HCT116 (cell line): ENCODE data around the gene RPS6KA1. TPM values are rescaled to one million over a fixed set of nuclear protein-coding genes. Genes with fewer than 3 reads are reported as not detected.

Source experiments
- ATAC-seq: fragments of 200-7000 bp; cut with Tn5 transposase; 2 replicates; pipeline ENCODE4 v1.9.1; 2020; ENCODE audit warnings: mild to moderate bottlenecking, moderate library complexity
- BruUV-seq: library from RNA; stranded (reverse); fragments of 400-500 nt; replicated peaks from 2 replicates; lab custom pipeline; 2021; lab: Mats Ljungman, UMichigan
- CTCF ChIA-PET: fragments of 300-600 bp; sonication (Branson Sonifier 250); formaldehyde crosslinking; loops from one replicate; lab custom pipeline; 2021; ENCODE audit warnings: antibody characterized with exemption; lab: Charles Lee
- POLR2A ChIA-PET: fragments of 300-600, 350-600 bp; sonication (Branson Sonifier 250); formaldehyde crosslinking; loops from one replicate; lab custom pipeline; 2021; ENCODE audit warnings: antibody characterized with exemption; lab: Charles Lee
- RAD21 ChIA-PET, 2 experiments: fragments of 300-600 bp; sonication (Branson Sonifier 250); formaldehyde crosslinking; loops; one replicate each; lab custom pipeline; 2023; ENCODE audit warnings: low total read pairs in 2 of 2; ENCODE audit not compliant: uncharacterized antibody in 2 of 2, unreplicated experiment in 2 of 2, low non-redundant PET in 1 of 2; lab: Charles Lee
- DNase-seq: peaks from one replicate; pipeline ENCODE4 v3.0.0-alpha.2; 2010; ENCODE audit warnings: low read depth, low spot score
- H2AFZ ChIP-seq: fragments of 200-600 bp; shearing (Covaris generic), sonication (generic); 2 replicates; pipeline ENCODE4 v1.6.1; 2017; ENCODE audit warnings: low read depth, mixed run types, mixed read lengths, antibody characterized with exemption, low read length; ENCODE audit not compliant: poor library complexity, severe bottlenecking
- H3K27ac ChIP-seq: 2 replicates; pipeline ENCODE4 v1.5.1; 2012; ENCODE audit warnings: low read depth, low read length
- H3K27me3 ChIP-seq: fragments of 200-600 bp; sonication (generic); 2 replicates; pipeline ENCODE4 v1.6.1; 2016; ENCODE audit warnings: mixed run types, low read length, mixed read lengths; ENCODE audit not compliant: insufficient read depth
- H3K36me3 ChIP-seq, 2 experiments: fragments of 200-500 bp in 1 of 2; fragments of 200-600 bp in 1 of 2; sonication (Bioruptor generic) in 1 of 2; sonication (generic) in 1 of 2; 2 replicates each; pipeline versions ENCODE4 v1.5.1 to v1.6.1; 2014 to 2016; ENCODE audit warnings: low read length in 2 of 2, inconsistent platforms in 1 of 2, mixed read lengths in 1 of 2, mixed run types in 1 of 2; ENCODE audit not compliant: insufficient read depth in 2 of 2, control insufficient read depth in 1 of 2
- H3K4me1 ChIP-seq, 2 experiments: fragments of 200-600 bp in 1 of 2; sonication (generic) in 1 of 2; 2 replicates each; pipeline versions ENCODE4 v1.5.1 to v1.6.1; 2012 to 2017; ENCODE audit warnings: low read length in 2 of 2, inconsistent platforms in 1 of 2, mild to moderate bottlenecking in 1 of 2, mixed read lengths in 1 of 2, mixed run types in 1 of 2, moderate library complexity in 1 of 2; ENCODE audit not compliant: insufficient read depth in 2 of 2, control insufficient read depth in 1 of 2
- H3K4me2 ChIP-seq: fragments of 200-600 bp; sonication (generic); 2 replicates; pipeline ENCODE4 v1.6.1; 2017; ENCODE audit warnings: mixed run types, low read length, mixed read lengths
- H3K4me3 ChIP-seq, 2 experiments: fragments of 200-600 bp in 1 of 2; sonication (generic) in 1 of 2; replicated peaks in 1 of 2; 2 replicates each; pipeline ENCODE4 v1.5.1; 2011 to 2016; ENCODE audit warnings: low read length in 2 of 2, control low read depth in 1 of 2, low read depth in 1 of 2, mild to moderate bottlenecking in 1 of 2, mixed read lengths in 1 of 2, mixed run types in 1 of 2
- H3K79me2 ChIP-seq: fragments of 200-600 bp; sonication (generic); 2 replicates; pipeline ENCODE4 v1.6.1; 2017; ENCODE audit warnings: mild to moderate bottlenecking, mixed run types, low read length, moderate library complexity, mixed read lengths; ENCODE audit not compliant: insufficient read depth
- H3K9ac ChIP-seq: fragments of 200-600 bp; sonication (generic); 2 replicates; pipeline ENCODE4 v1.6.1; 2016; ENCODE audit warnings: low read length, mixed read lengths
- H3K9me2 ChIP-seq: fragments of 200-600 bp; sonication (generic), shearing (Covaris generic); 2 replicates; pipeline ENCODE4 v1.6.1; 2017; ENCODE audit warnings: mixed run types, mild to moderate bottlenecking, moderate library complexity; ENCODE audit not compliant: insufficient read depth
- H3K9me3 ChIP-seq, 2 experiments: fragments of 200-500 bp in 1 of 2; fragments of 200-600 bp in 1 of 2; sonication (Bioruptor generic) in 1 of 2; sonication (generic) in 1 of 2; 2 replicates each; pipeline ENCODE4 v1.6.1; 2014 to 2017; ENCODE audit warnings: low read length in 2 of 2, mixed read lengths in 2 of 2, inconsistent platforms in 1 of 2, low read depth in 1 of 2, mild to moderate bottlenecking in 1 of 2, mixed run types in 1 of 2, moderate library complexity in 1 of 2; ENCODE audit not compliant: control insufficient read depth in 1 of 2, insufficient read depth in 1 of 2
- H4K20me1 ChIP-seq: fragments of 200-600 bp; sonication (generic), shearing (Covaris generic); 2 replicates; pipeline ENCODE4 v1.6.1; 2017; ENCODE audit warnings: mixed run types, mild to moderate bottlenecking, moderate library complexity; ENCODE audit not compliant: insufficient read depth
- CEBPB ChIP-seq: IDR thresholded peaks from 2 replicates; pipeline ENCODE4 v1.6.1; 2012; ENCODE audit warnings: low read depth
- EZH2phosphoT487 ChIP-seq: fragments of 200-600 bp; IDR thresholded peaks from 2 replicates; pipeline ENCODE4 v1.6.1; 2018; ENCODE audit warnings: antibody characterized with exemption, borderline replicate concordance
- FOSL1 ChIP-seq: IDR thresholded peaks from 2 replicates; pipeline ENCODE4 v1.6.1; 2012; ENCODE audit warnings: low read depth
- POLR2AphosphoS5 ChIP-seq: IDR thresholded peaks from 2 replicates; pipeline ENCODE4 v1.6.1; 2011; ENCODE audit warnings: mild to moderate bottlenecking, low read depth, low read length, moderate library complexity
- SP1 ChIP-seq: IDR thresholded peaks from 2 replicates; pipeline ENCODE4 v1.6.1; 2012; ENCODE audit warnings: low read depth
- TCF7L2 ChIP-seq: IDR thresholded peaks from 2 replicates; pipeline ENCODE4 v1.7.0; 2011; ENCODE audit warnings: borderline replicate concordance, inconsistent platforms; ENCODE audit not compliant: insufficient read depth, insufficient read length; ENCODE audit errors: extremely low read depth
- ZFX ChIP-seq: fragments of 450-650 bp; IDR thresholded peaks from 2 replicates; pipeline ENCODE4 v1.6.1; 2017
- intact Hi-C: fragments of 100-400 bp; cut with micrococcal nuclease; formaldehyde crosslinking; loops from 2 replicates; pipeline ENCODE4 v1.10.0; 2022
- total RNA-seq: library from RNA; stranded (reverse); gene quantifications from one replicate; pipeline ENCODE4 v1.2.1, GENCODE V29; 2021; ENCODE audit not compliant: unreplicated experiment
- TF ChIP-seq, protein P1 (sequence below): IDR thresholded peaks from 2 replicates; pipeline ENCODE4 v1.6.1; 2012
- TF ChIP-seq, protein P2 (sequence below), 3 experiments: fragments of 200-600 bp in 1 of 3; sonication (generic) in 1 of 3; IDR thresholded peaks in 2 of 3; conservative IDR thresholded peaks in 1 of 3; 2 replicates each; pipeline ENCODE4 v1.5.1; 2012 to 2017; ENCODE audit warnings: low read depth in 2 of 3, low read length in 2 of 3, antibody characterized with exemption in 1 of 3, borderline replicate concordance in 1 of 3, control low read depth in 1 of 3, mild to moderate bottlenecking in 1 of 3, mixed read lengths in 1 of 3, mixed run types in 1 of 3, moderate library complexity in 1 of 3; ENCODE audit not compliant: insufficient read depth in 1 of 3

RPS6KA1 gene
- total RNA-seq, 1 experiment from 2014 or later, result 47.0 TPM

DNA sequence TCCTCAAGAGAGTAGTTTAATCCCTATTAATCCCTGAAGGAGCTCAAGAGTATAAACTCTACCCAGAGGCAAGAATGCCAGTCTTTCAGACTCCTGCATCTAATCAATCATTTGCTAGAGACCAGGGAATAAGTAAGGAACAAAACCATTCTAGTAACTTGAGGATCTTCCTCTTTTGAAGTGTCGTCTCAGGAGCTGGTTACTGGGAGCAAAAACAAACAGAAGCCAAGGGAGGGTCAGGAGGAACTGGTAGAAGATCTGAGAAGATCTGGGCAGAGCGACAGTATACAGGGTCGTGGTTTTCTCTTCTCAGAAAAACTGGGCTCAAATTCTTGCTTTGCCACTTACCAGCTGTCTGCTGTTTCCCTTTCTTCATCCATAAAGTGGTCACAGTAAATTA, 69.3 kb downstream of the RPS6KA1 start:
- H2AFZ ChIP-seq, result no peak overlapping the region
- H3K4me3 ChIP-seq, result no peak overlapping the region
- intact Hi-C loops, result no loop called here
- no peaks in the 10 kb centered on the region for H3K9me2 ChIP-seq
- no peaks in the 10 kb centered on the region for H3K27me3 ChIP-seq
- H3K36me3 ChIP-seq, result no peaks in the 10 kb centered on the region
- no peak for DNase-seq
- ChIA-PET RAD21 (interaction anchor here in 1 of 2 experiments (2.5 kb wide), 1 partner anchor 190 kb away, joined by 8 read pairs; the partner anchor contains the start of gene PIGV), CTCF (interaction anchor here (0.8 to 3.9 kb wide), 4 partner anchors 79 to 279 kb away, joined by 3 to 40 read pairs (median 4); partner anchors contain the start of gene PIGV), POLR2A (no interaction called here)
- no peak overlapping the region for H3K4me2 ChIP-seq
- TF ChIP-seq TCF7L2 (no peak), ZFX (no peak), FOSL1 (no peak), EZH2phosphoT487 (no peak), SP1 (no peak), POLR2AphosphoS5 (no peak), CEBPB (no peak)
- TF ChIP-seq, protein P1, sequence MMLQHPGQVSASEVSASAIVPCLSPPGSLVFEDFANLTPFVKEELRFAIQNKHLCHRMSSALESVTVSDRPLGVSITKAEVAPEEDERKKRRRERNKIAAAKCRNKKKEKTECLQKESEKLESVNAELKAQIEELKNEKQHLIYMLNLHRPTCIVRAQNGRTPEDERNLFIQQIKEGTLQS, result no peak
- TF ChIP-seq, protein P2, sequence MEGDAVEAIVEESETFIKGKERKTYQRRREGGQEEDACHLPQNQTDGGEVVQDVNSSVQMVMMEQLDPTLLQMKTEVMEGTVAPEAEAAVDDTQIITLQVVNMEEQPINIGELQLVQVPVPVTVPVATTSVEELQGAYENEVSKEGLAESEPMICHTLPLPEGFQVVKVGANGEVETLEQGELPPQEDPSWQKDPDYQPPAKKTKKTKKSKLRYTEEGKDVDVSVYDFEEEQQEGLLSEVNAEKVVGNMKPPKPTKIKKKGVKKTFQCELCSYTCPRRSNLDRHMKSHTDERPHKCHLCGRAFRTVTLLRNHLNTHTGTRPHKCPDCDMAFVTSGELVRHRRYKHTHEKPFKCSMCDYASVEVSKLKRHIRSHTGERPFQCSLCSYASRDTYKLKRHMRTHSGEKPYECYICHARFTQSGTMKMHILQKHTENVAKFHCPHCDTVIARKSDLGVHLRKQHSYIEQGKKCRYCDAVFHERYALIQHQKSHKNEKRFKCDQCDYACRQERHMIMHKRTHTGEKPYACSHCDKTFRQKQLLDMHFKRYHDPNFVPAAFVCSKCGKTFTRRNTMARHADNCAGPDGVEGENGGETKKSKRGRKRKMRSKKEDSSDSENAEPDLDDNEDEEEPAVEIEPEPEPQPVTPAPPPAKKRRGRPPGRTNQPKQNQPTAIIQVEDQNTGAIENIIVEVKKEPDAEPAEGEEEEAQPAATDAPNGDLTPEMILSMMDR (IDR thresholded peaks at IDR 0.05 in 2 of 3, conservative IDR thresholded peaks at IDR 0.05 in 1 of 3; ENCODE audit: borderline replicate concordance in 1 of 3, insufficient read depth in 1 of 3, low read depth in 2 of 3, low read length in 2 of 3), result no peak
- H3K27ac ChIP-seq, result no peak overlapping the region
- no peaks in the 10 kb centered on the region for H3K79me2 ChIP-seq
- no peak overlapping the region for H3K9ac ChIP-seq
- peaks cover 0 to 10% of the 10 kb centered on the region in 2 experiments; a peak in 3 of 4 replicates for H3K4me1 ChIP-seq
- H4K20me1 ChIP-seq, result no peaks in the 10 kb centered on the region
- no peaks in the 10 kb centered on the region for H3K9me3 ChIP-seq
- no TSS peak for BruUV-seq
- ATAC-seq, result no peak
